Esophagus squamous epithelium (tissue), 5 donors: ENCODE data around the gene ATP2A3. TPM values are rescaled to one million over a fixed set of nuclear protein-coding genes. Genes with fewer than 3 reads are reported as not detected.

Source experiments
- DNase-seq: peaks from one replicate; lab custom pipeline; 2025; lab: John Stamatoyannopoulos, UW
- H3K27ac ChIP-seq, 4 donors: fragments of 200-600 bp; sonication (generic); one replicate each; pipeline ENCODE4 v1.5.1; 2016 to 2019; ENCODE audit warnings: mild to moderate bottlenecking in 1 of 4
- H3K27me3 ChIP-seq, 4 donors: fragments of 200-600 bp; sonication (generic); 1 replicate in 3 of 4; 2 replicates in 1 of 4; pipeline versions ENCODE4 v1.5.1 to v1.6.0; 2017 to 2021; ENCODE audit warnings: antibody characterized with exemption in 1 of 4
- H3K36me3 ChIP-seq, 3 donors: fragments of 200-600 bp; sonication (generic); one replicate each; pipeline ENCODE4 v1.5.1; 2016 to 2019
- H3K4me1 ChIP-seq, 3 donors: fragments of 200-600 bp; sonication (generic); one replicate each; pipeline ENCODE4 v1.5.1; 2017 to 2019
- H3K4me3 ChIP-seq, 4 donors: fragments of 200-600 bp; sonication (generic); 1 replicate in 3 of 4; 2 replicates in 1 of 4; pipeline ENCODE4 v1.5.1; 2016 to 2019; ENCODE audit warnings: mild to moderate bottlenecking in 2 of 4, moderate library complexity in 1 of 4
- H3K9me3 ChIP-seq, 3 donors: fragments of 200-600 bp; sonication (generic); one replicate each; pipeline ENCODE4 v1.5.1; 2016 to 2019
- CTCF ChIP-seq, 6 experiments: fragments of 450-650 bp in 4 of 6; fragments of 200-600 bp in 2 of 6; sonication (generic) in 2 of 6; IDR thresholded peaks; one replicate each; pipeline ENCODE4 v1.5.1; 2016 to 2019; ENCODE audit warnings: antibody characterized with exemption in 6 of 6, mild to moderate bottlenecking in 4 of 6, moderate library complexity in 4 of 6
- POLR2A ChIP-seq, 4 donors: fragments of 450-650 bp; IDR thresholded peaks; one replicate each; pipeline ENCODE4 v1.6.1; 2017; ENCODE audit warnings: antibody characterized with exemption in 4 of 4, mild to moderate bottlenecking in 4 of 4, moderate library complexity in 3 of 4
- WGBS, 2 donors: methylation state at CpG; one replicate each; pipeline ENCODE4 v1.1.5; 2018; 5-methylcytosine and 5-hydroxymethylcytosine counted together
- intact Hi-C: fragments of 100-400 bp; cut with DNase I; formaldehyde crosslinking; loops from one replicate; pipeline ENCODE4 v1.15.0; 2022
- total RNA-seq, 4 donors: library from RNA; depleted of rRNA; stranded (reverse); fragments of >200 nt; gene quantifications; one replicate each; pipeline ENCODE4 v1.1.0, GENCODE V29; 2016
- donor health status: DM: yes; HTN: yes; CAD: no.

Gene ATP2A3
- total RNA-seq, 4 donors from 2014 or later: 2.7 to 9.9 (median 5.3) TPM

GRCh38 chr17:3957735-3958599 lies 6.3 kb downstream of the ATP2A3 start:
- intact Hi-C loops: no loop called here
- peaks cover 9 to 63% (median 22%) of the 10 kb centered on the region in 3 donors for H3K4me1 ChIP-seq
- WGBS, 2 donors: 65 to 84% methylated on average over 12 to 16 of the region's 18 CpGs
- peaks cover 0 to 18% (median 3%) of the 10 kb centered on the region in 4 donors for H3K27me3 ChIP-seq
- H3K4me3 ChIP-seq: no peak overlapping the region
- TF ChIP-seq POLR2A (IDR thresholded peaks at IDR 0.05): no peak
- TF ChIP-seq CTCF (IDR thresholded peaks at IDR 0.05): no peak
- no peaks in the 10 kb centered on the region for H3K36me3 ChIP-seq
- H3K27ac ChIP-seq: peak overlapping the region in 2 of 4 donors; percentile 9 to 46
- DNase-seq: no peak
- H3K9me3 ChIP-seq: no peaks in the 10 kb centered on the region

GRCh38 chr17:3956983-3957382 lies 7.3 kb downstream of the ATP2A3 start:
- intact Hi-C loops: no loop called here
- TF ChIP-seq POLR2A (IDR thresholded peaks at IDR 0.05): no peak
- no peak for TF ChIP-seq CTCF (IDR thresholded peaks at IDR 0.05)
- Histone ChIP-seq H3K36me3 (no peaks in the 10 kb centered on the region), H3K9me3 (no peaks in the 10 kb centered on the region), H3K4me1 (peaks cover 9 to 53% (median 22%) of the 10 kb centered on the region in 3 donors), H3K4me3 (no peak overlapping the region), H3K27me3 (peaks cover 0 to 9% (median 0%) of the 10 kb centered on the region in 4 donors), H3K27ac (no peak overlapping the region)
- WGBS, 2 donors: 90 to 97% methylated on average over 12 of the region's 12 CpGs
- no peak for DNase-seq

GRCh38 chr17:3956327-3956957 lies 7.8 kb downstream of the ATP2A3 start:
- intact Hi-C loops: no loop called here
- no peak for DNase-seq
- H3K4me3 ChIP-seq: no peak overlapping the region
- no peak overlapping the region for H3K27ac ChIP-seq
- TF ChIP-seq CTCF (IDR thresholded peaks at IDR 0.05): no peak
- TF ChIP-seq POLR2A (IDR thresholded peaks at IDR 0.05): no peak
- WGBS, 2 donors: 63 to 68% methylated on average over 6 to 12 of the region's 15 CpGs
- H3K36me3 ChIP-seq: no peaks in the 10 kb centered on the region
- peaks cover 9 to 48% (median 22%) of the 10 kb centered on the region in 3 donors for H3K4me1 ChIP-seq
- H3K9me3 ChIP-seq: no peaks in the 10 kb centered on the region
- peaks cover 0 to 3% (median 0%) of the 10 kb centered on the region in 4 donors for H3K27me3 ChIP-seq

- peaks cover 0 to 4% (median 0%) of the 10 kb centered on the region in 3 donors for H3K36me3 ChIP-seq
- no peak for TF ChIP-seq POLR2A (IDR thresholded peaks at IDR 0.05)
- H3K27ac ChIP-seq: no peak overlapping the region
- intact Hi-C loops: no loop called here
- no peaks in the 10 kb centered on the region for H3K27me3 ChIP-seq
- H3K9me3 ChIP-seq: no peaks in the 10 kb centered on the region
- 62 to 67% methylated on average over 10 of the region's 10 CpGs for WGBS, 2 donors
- no peak overlapping the region for H3K4me3 ChIP-seq
- peaks cover 9 to 40% (median 16%) of the 10 kb centered on the region in 3 donors for H3K4me1 ChIP-seq
- no peak for DNase-seq
These were observed 8.6 kb downstream of the ATP2A3 start for GRCh38 chr17:3955673-3955988.

GRCh38 chr17:3954976-3955672 lies 9.1 kb downstream of the ATP2A3 start:
- Histone ChIP-seq H3K27ac (no peak overlapping the region), H3K4me1 (peaks cover 9 to 35% (median 15%) of the 10 kb centered on the region in 3 donors), H3K36me3 (peaks cover 0 to 6% (median 0%) of the 10 kb centered on the region in 3 donors), H3K27me3 (no peaks in the 10 kb centered on the region), H3K9me3 (no peaks in the 10 kb centered on the region), H3K4me3 (no peak overlapping the region)
- DNase-seq: no peak
- intact Hi-C loops: no loop called here
- 61 to 74% methylated on average over 15 of the region's 18 CpGs for WGBS, 2 donors
- TF ChIP-seq POLR2A (IDR thresholded peaks at IDR 0.05): no peak
- TF ChIP-seq CTCF (IDR thresholded peaks at IDR 0.05): no peak
